GM20000 (cell line): ENCODE data around the gene RUSC1.

Source experiments
- DNase-seq: peaks from one replicate; pipeline ENCODE4 v3.0.0; 2012; ENCODE audit warnings: low spot score
- TF ChIP-seq, protein P1 (sequence below): IDR thresholded peaks from 2 replicates; pipeline ENCODE4 v1.5.1; 2012; ENCODE audit warnings: mild to moderate bottlenecking, control low read depth; ENCODE audit errors: extremely low read depth, missing control alignments

Gene RUSC1

DNA sequence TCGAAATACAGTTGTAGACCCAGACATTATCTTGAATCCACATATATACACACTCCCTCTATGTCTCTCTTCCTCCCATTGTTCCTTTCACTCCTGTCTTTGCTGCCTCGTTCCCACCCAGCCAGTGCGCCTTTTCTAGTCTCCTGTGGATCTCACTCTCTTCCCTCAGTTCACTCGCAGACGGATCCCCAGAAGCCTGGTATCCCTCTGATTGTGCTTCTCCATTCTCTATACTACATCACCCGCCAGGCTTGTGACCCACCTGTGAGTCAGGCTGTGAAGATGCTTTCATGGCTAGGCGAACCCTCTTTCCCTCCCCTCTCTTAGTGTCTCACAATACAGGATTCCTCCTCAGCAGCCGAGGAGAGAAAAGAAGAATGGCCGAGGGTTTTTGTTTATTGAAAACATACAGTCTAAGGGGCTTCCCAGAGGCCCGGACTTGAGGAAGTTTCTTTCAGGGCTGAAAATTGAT lies 42.0 kb upstream of the RUSC1 start:
- DNase-seq = no peak
- TF ChIP-seq, protein P1, sequence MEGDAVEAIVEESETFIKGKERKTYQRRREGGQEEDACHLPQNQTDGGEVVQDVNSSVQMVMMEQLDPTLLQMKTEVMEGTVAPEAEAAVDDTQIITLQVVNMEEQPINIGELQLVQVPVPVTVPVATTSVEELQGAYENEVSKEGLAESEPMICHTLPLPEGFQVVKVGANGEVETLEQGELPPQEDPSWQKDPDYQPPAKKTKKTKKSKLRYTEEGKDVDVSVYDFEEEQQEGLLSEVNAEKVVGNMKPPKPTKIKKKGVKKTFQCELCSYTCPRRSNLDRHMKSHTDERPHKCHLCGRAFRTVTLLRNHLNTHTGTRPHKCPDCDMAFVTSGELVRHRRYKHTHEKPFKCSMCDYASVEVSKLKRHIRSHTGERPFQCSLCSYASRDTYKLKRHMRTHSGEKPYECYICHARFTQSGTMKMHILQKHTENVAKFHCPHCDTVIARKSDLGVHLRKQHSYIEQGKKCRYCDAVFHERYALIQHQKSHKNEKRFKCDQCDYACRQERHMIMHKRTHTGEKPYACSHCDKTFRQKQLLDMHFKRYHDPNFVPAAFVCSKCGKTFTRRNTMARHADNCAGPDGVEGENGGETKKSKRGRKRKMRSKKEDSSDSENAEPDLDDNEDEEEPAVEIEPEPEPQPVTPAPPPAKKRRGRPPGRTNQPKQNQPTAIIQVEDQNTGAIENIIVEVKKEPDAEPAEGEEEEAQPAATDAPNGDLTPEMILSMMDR = no peak

DNA sequence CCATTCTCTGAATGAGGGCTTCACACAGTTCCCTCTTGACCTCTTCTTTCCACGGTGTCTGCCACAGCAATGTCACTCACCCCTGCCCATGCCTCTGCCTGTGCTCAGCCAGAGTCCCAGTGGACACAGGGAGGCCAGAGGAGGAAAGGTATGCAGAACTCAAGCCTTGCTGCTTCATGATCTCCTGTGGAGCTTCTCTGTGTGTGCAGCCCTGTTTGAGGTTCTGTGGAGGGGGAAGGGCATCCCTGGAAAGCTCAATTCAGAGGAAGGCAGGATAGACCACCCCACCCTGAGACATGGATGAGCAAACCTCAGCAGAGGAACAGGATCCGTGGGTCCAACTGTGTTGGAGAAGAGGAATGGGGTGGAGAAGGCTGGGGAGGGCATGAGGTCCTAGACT lies 41.4 kb upstream of the RUSC1 start:
- TF ChIP-seq, protein P1 = no peak
- no peak for DNase-seq

DNA sequence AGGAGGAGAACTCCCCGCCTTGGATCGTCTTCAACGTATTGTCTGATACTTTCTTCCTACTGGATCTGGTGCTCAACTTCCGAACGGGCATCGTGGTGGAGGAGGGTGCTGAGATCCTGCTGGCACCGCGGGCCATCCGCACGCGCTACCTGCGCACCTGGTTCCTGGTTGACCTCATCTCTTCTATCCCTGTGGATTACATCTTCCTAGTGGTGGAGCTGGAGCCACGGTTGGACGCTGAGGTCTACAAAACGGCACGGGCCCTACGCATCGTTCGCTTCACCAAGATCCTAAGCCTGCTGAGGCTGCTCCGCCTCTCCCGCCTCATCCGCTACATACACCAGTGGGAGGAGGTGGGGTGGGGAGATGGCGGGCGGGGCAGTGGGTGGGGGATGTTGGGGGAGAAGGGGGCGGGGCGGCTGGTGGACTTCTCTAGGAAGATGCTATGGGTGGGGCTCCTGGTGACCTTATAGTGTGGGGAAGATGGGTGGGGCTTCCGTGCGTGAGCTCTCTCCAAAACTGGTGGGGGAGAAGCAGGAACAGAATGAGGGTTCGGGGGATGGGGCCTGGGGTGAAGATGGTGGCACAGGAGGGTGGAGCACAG lies 38.1 kb upstream of the RUSC1 start:
- no peak for DNase-seq
- TF ChIP-seq, protein P1 = no peak

DNA sequence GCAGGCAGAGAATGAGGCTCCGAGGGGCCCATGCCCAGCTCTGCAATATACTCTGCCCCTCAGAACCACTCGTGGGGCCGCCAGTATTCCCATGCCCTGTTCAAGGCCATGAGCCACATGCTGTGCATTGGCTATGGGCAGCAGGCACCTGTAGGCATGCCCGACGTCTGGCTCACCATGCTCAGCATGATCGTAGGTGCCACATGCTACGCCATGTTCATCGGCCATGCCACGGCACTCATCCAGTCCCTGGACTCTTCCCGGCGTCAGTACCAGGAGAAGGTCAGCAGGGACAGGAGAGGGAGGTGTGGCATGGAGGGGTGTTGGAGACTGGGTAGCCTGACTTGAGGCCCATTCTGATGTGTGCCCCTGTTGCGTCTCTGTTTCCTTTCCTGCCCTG lies 36.2 kb upstream of the RUSC1 start:
- no peak for DNase-seq
- TF ChIP-seq, protein P1 = no peak

DNA sequence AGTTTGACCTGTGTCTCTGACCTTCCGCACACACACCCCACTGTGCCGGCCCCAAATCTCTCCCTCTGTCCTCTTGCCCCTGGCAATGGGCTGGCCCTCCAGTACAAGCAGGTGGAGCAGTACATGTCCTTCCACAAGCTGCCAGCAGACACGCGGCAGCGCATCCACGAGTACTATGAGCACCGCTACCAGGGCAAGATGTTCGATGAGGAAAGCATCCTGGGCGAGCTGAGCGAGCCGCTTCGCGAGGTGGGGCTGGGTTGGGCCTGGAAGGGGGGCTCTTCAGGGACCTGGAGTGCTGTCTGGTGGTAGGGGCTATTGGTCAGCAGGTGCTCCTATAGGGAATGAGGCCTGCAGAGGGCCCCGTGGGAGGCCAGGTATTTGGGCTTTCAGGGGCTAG lies 35.6 kb upstream of the RUSC1 start:
- TF ChIP-seq, protein P1 = no peak

DNA sequence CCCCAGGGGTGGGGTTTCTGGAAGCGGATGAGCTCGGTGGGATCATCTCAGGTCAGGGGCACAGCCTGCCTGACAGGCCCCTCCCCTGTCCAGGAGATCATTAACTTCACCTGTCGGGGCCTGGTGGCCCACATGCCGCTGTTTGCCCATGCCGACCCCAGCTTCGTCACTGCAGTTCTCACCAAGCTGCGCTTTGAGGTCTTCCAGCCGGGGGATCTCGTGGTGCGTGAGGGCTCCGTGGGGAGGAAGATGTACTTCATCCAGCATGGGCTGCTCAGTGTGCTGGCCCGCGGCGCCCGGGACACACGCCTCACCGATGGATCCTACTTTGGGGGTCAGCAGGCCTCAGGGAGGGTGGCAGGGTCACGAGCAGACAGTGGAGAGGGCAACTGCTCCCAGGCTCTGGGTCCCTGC lies 35.1 kb upstream of the RUSC1 start:
- TF ChIP-seq, protein P1 = no peak
- DNase-seq = no peak

More for the DNA sequence above, 35.6 kb upstream of the RUSC1 start:
- no peak for DNase-seq

DNA sequence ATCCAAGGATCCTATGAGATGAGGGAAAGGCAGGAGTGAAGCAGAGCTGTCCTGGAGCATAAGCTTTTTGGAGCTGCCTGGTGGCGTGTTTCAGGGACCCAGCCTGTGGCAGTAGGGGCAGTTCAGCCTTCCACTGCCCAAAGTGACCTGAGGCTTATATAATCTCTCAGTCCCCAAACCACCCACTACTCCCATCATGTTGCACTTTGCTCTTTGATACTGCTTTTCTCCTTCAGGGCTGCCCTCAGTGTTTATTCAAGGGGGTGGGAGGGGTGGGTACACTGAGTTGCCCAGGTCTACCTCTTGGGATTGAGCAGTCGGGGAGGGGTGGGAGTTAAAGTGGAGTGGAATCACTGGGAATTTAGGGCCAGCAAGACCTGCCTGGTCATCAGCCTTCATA lies 34.1 kb upstream of the RUSC1 start:
- TF ChIP-seq, protein P1 = no peak
- no peak for DNase-seq
